A549 (cell line): ENCODE results near the gene RRP12. TPM values are rescaled to one million over a fixed set of nuclear protein-coding genes. Genes with fewer than 3 reads are reported as not detected.

ENCODE experiments used
- ATAC-seq, 2 experiments: fragments of 200-7000 bp in 1 of 2; fragments of >200 bp in 1 of 2; cut with Nextera tagmentation in 1 of 2; cut with Tn5 transposase in 1 of 2; 3 replicates each; pipeline versions ENCODE4 v1.8.0 to v1.9.1; 2018 to 2020; ENCODE audit warnings: mild to moderate bottlenecking in 1 of 2, moderate library complexity in 1 of 2
- CTCF ChIA-PET: fragments of 300-600 bp; sonication (Branson Sonifier 250); formaldehyde crosslinking; extraction: SDS; loops from one replicate; lab custom pipeline; 2021; ENCODE audit warnings: antibody characterized with exemption, inconsistent platforms; lab: Yijun Ruan, JAX
- POLR2A ChIA-PET: fragments of 350-600 bp; formaldehyde crosslinking; extraction: SDS; loops from one replicate; lab custom pipeline; 2021; ENCODE audit warnings: antibody characterized with exemption, inconsistent platforms; lab: Yijun Ruan, JAX
- DNase-seq, 2 experiments: peaks; one replicate each; pipeline versions ENCODE4 v3.0.0 to v3.0.0-alpha.2; 2011 to 2016; ENCODE audit warnings: low read depth in 1 of 2, low spot score in 1 of 2
- FAIRE-seq: peaks from 2 replicates; lab custom pipeline; 2011; peaks lifted over from hg19 to GRCh38; lab: Jason Lieb, UNC
- H3K27ac ChIP-seq, 2 experiments: fragments of >200 bp; sonication (Bioruptor Twin); formaldehyde crosslinking; 3 replicates each; pipeline ENCODE4 v1.5.1; 2016 to 2017
- H3K4me1 ChIP-seq: fragments of >200 bp; sonication (Bioruptor Twin); formaldehyde crosslinking; 3 replicates; pipeline ENCODE4 v1.6.1; 2016
- H3K4me2 ChIP-seq: fragments of >200 bp; sonication (Bioruptor Twin); formaldehyde crosslinking; 3 replicates; pipeline ENCODE4 v1.6.1; 2016
- H3K4me3 ChIP-seq: fragments of >200 bp; sonication (Bioruptor Twin); formaldehyde crosslinking; 3 replicates; pipeline ENCODE4 v1.5.1; 2016
- H3K9me3 ChIP-seq: fragments of >200 bp; sonication (Bioruptor Twin); formaldehyde crosslinking; 3 replicates; pipeline ENCODE4 v1.6.1; 2016
- CBX8 ChIP-seq: fragments of 200-600 bp; sonication (generic); IDR thresholded peaks from 2 replicates; pipeline ENCODE4 v1.6.1; 2016
- CEBPB ChIP-seq, 2 experiments: fragments of >200 bp in 1 of 2; sonication (Bioruptor Twin) in 1 of 2; formaldehyde crosslinking in 1 of 2; IDR thresholded peaks; 2 replicates each; pipeline ENCODE4 v1.6.1; 2012 to 2016
- CHD4 ChIP-seq: fragments of 200-600 bp; sonication (generic); IDR thresholded peaks from 2 replicates; pipeline ENCODE4 v1.6.1; 2016; ENCODE audit warnings: antibody characterized with exemption, mild to moderate bottlenecking, borderline replicate concordance
- EHF ChIP-seq: fragments of 250-450 bp; sonication (Bioruptor Pico); IDR thresholded peaks from 2 replicates; pipeline ENCODE4 v1.5.0; 2020; ENCODE audit warnings: mild to moderate bottlenecking
- FOSB ChIP-seq: fragments of 250-450 bp; sonication (Bioruptor Pico); IDR thresholded peaks from 2 replicates; pipeline ENCODE4 v1.5.0; 2020; ENCODE audit warnings: mild to moderate bottlenecking, moderate library complexity
- GATA3 ChIP-seq: IDR thresholded peaks from 2 replicates; pipeline ENCODE4 v1.6.1; 2012; ENCODE audit warnings: borderline replicate concordance
- JUN ChIP-seq, 2 experiments: fragments of >200 bp; sonication (Bioruptor Twin); formaldehyde crosslinking; IDR thresholded peaks; 2 replicates in 1 of 2; 3 replicates in 1 of 2; pipeline ENCODE4 v1.6.1; 2016 to 2017
- JUNB ChIP-seq: fragments of >200 bp; sonication (Bioruptor Twin); formaldehyde crosslinking; IDR thresholded peaks from 2 replicates; pipeline ENCODE4 v1.6.1; 2016
- KDM5A ChIP-seq: fragments of 200-600 bp; sonication (generic); IDR thresholded peaks from 2 replicates; pipeline ENCODE4 v1.6.1; 2016; ENCODE audit warnings: antibody characterized with exemption, mild to moderate bottlenecking
- MAZ ChIP-seq: fragments of 150-350 bp; IDR thresholded peaks from 2 replicates; pipeline ENCODE4 v1.6.1; 2014; ENCODE audit warnings: antibody characterized with exemption, low read depth, low read length, borderline replicate concordance
- NPAS2 ChIP-seq: fragments of 250-450 bp; sonication (Bioruptor Pico); IDR thresholded peaks from 2 replicates; pipeline ENCODE4 v1.8.0; 2022; ENCODE audit warnings: mild to moderate bottlenecking, moderate library complexity, borderline replicate concordance
- PHF8 ChIP-seq: fragments of 200-600 bp; sonication (generic); IDR thresholded peaks from 2 replicates; pipeline ENCODE4 v1.6.1; 2016; ENCODE audit warnings: low read depth, mild to moderate bottlenecking, antibody characterized with exemption, moderate library complexity, borderline replicate concordance
- POLR2AphosphoS2 ChIP-seq: conservative IDR thresholded peaks from 2 replicates; pipeline ENCODE4 v1.6.1; 2012; ENCODE audit warnings: low read length, improper control_type of control experiment, inconsistent platforms
- ZC3H11A ChIP-seq: fragments of 450-650 bp; IDR thresholded peaks from 2 replicates; pipeline ENCODE4 v1.6.1; 2014; ENCODE audit warnings: antibody characterized with exemption, mild to moderate bottlenecking
- WGBS: methylation state at CpG from one replicate; pipeline ENCODE4 v1.1.6; 2017; ENCODE audit errors: missing lambda C conversion rate; 5-methylcytosine and 5-hydroxymethylcytosine counted together
- polyA plus RNA-seq, 4 experiments: library from polyadenylated mRNA; depleted of rRNA in 3 of 4; stranded (reverse); fragments of >200 nt; fragmentation: RNase III in 1 of 4; extraction: RNeasy Plus Mini Kit Qiagen cat#74134 plus additional on column Dnase treatment in 1 of 4; gene quantifications; 2 replicates in 3 of 4; 3 replicates in 1 of 4; pipeline ENCODE4 v1.2.3, GENCODE V29; 2011 to 2017
- TF ChIP-seq, protein P1 (sequence below): fragments of >200 bp; sonication (Bioruptor Twin); formaldehyde crosslinking; IDR thresholded peaks from 2 replicates; pipeline ENCODE4 v1.6.1; 2016
- TF ChIP-seq, protein P2 (sequence below): IDR thresholded peaks from 2 replicates; pipeline ENCODE4 v1.6.1; 2012; ENCODE audit warnings: low read depth, borderline replicate concordance
- TF ChIP-seq, protein P3 (sequence below): fragments of 200-600 bp; sonication (generic); IDR thresholded peaks from 2 replicates; pipeline ENCODE4 v1.6.1; 2016; ENCODE audit warnings: antibody characterized with exemption, mild to moderate bottlenecking, moderate library complexity
- TF ChIP-seq, protein P4 (sequence below): fragments of >200 bp; sonication (Bioruptor Twin); formaldehyde crosslinking; IDR thresholded peaks from 3 replicates; pipeline ENCODE4 v1.6.1; 2016
- TF ChIP-seq, protein P5 (sequence below): IDR thresholded peaks from 2 replicates; pipeline ENCODE4 v1.6.1; 2012

Gene RRP12
- polyA plus RNA-seq, 2 of the 4 experiments (the other 2 are of a cell fraction), result 37.9 to 40.8 TPM

DNA sequence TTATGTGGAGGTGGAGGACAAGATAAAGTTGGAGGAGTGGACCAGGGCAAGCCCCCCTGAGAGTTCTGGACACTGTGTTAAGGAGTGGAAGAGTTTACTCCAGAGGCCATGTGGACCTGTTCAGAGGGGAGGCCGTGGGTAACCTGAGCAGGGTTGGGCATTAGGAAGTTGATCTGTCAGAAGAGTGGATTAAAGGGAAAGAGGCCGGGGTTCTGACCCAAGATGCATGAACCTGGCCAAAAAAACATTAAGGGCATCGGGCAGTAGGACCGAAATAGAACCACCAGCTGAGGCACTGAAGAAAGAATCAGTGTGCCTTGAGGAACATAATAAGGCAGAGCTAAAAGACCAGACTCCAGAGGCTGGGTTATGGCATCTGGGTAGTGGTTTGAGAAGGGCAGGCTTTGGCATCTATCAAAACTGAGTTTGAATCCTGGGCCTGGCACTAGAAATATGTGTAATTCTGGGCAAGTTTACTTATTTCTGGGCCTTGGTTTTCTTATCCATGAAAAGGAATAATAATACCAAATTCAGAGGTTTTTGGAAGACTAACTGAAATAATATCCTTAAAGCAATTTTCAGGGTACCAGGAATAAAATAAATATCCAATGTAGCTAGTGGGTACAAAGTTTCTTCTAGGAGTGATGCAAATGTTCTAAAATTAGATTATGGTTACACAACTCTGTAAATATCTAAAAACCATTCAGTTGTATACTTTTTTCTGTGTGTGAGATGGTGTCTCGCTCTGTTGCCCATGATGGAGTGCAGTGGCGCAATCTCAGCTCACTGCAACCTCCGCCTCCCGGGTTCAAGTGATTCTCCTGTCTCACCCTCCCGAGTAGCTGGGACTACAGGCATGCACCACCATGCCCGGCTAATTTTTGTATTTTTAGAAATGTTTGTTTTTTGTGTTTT, 93.0 kb downstream of the RRP12 start:
- CTCF ChIA-PET, result interaction anchor here (1.0 to 1.5 kb wide), 2 partner anchors 16 to 21 kb away, joined by 3 read pairs; partner anchors contain the start of gene ARHGAP19

DNA sequence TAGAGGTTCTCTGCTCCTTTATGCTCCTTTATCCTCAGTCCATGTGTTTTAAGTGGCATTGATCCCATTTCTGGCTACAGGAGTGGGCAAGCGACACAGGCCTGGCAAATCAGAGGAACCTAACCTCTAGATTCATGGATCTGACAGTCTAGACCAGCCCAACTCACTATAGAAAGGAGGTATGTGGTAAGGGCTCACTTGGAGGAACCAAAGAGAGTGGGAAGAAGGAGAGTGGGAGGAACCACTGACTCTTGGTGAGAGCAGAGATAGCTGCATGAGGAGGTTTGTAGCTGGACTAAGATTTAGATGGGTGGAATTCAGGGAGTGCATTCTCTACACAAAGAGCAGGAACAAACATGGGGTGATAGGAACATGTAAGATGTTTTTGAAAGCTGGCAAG, 93.7 kb downstream of the RRP12 start:
- Histone ChIP-seq H3K9me3 (no peaks in the 10 kb centered on the region), H3K27ac (no peak overlapping the region), H3K4me2 (no peak overlapping the region), H3K4me1 (no peaks in the 10 kb centered on the region), H3K4me3 (no peak overlapping the region)
- TF ChIP-seq POLR2AphosphoS2 (no peak), GATA3 (no peak), KDM5A (no peak)
- TF ChIP-seq, protein P1, sequence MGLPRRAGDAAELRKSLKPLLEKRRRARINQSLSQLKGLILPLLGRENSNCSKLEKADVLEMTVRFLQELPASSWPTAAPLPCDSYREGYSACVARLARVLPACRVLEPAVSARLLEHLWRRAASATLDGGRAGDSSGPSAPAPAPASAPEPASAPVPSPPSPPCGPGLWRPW, result no peak
- TF ChIP-seq, protein P2, sequence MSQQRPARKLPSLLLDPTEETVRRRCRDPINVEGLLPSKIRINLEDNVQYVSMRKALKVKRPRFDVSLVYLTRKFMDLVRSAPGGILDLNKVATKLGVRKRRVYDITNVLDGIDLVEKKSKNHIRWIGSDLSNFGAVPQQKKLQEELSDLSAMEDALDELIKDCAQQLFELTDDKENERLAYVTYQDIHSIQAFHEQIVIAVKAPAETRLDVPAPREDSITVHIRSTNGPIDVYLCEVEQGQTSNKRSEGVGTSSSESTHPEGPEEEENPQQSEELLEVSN, result no peak
- no peak for FAIRE-seq
- CTCF ChIA-PET, result interaction anchor here (1.0 to 1.5 kb wide), 3 partner anchors 11 to 20 kb away, joined by 3 read pairs; partner anchors contain the start of gene ARHGAP19
- WGBS, result 100% methylated on average over 1 of the region's 1 CpG
- peak; percentile 34 to 51; a peak in 4 of 6 replicates for ATAC-seq
- POLR2A ChIA-PET, result no interaction called here
- no peak for DNase-seq

More for the DNA sequence above, 93.0 kb downstream of the RRP12 start:
- FAIRE-seq, result no peak
- POLR2A ChIA-PET, result no interaction called here
- Histone ChIP-seq H3K4me2 (no peak overlapping the region; the same call in 2 of the 3 replicates), H3K9me3 (no peaks in the 10 kb centered on the region), H3K4me1 (no peaks in the 10 kb centered on the region), H3K4me3 (no peak overlapping the region), H3K27ac (no peak overlapping the region)
- WGBS, result 69% methylated on average over 10 of the region's 10 CpGs
- no peak for DNase-seq
- ATAC-seq, result peak; percentile 43 to 54; a peak in 4 of 6 replicates
- no peak for TF ChIP-seq ZC3H11A
- TF ChIP-seq MAZ, result no peak
- no peak for TF ChIP-seq CEBPB (IDR thresholded peaks at IDR 0.05)
- TF ChIP-seq CBX8, result no peak
- TF ChIP-seq JUN (IDR thresholded peaks at IDR 0.05), result no peak
- TF ChIP-seq PHF8, result no peak
- no peak for TF ChIP-seq NPAS2
- TF ChIP-seq GATA3, result no peak
- TF ChIP-seq, protein P3, sequence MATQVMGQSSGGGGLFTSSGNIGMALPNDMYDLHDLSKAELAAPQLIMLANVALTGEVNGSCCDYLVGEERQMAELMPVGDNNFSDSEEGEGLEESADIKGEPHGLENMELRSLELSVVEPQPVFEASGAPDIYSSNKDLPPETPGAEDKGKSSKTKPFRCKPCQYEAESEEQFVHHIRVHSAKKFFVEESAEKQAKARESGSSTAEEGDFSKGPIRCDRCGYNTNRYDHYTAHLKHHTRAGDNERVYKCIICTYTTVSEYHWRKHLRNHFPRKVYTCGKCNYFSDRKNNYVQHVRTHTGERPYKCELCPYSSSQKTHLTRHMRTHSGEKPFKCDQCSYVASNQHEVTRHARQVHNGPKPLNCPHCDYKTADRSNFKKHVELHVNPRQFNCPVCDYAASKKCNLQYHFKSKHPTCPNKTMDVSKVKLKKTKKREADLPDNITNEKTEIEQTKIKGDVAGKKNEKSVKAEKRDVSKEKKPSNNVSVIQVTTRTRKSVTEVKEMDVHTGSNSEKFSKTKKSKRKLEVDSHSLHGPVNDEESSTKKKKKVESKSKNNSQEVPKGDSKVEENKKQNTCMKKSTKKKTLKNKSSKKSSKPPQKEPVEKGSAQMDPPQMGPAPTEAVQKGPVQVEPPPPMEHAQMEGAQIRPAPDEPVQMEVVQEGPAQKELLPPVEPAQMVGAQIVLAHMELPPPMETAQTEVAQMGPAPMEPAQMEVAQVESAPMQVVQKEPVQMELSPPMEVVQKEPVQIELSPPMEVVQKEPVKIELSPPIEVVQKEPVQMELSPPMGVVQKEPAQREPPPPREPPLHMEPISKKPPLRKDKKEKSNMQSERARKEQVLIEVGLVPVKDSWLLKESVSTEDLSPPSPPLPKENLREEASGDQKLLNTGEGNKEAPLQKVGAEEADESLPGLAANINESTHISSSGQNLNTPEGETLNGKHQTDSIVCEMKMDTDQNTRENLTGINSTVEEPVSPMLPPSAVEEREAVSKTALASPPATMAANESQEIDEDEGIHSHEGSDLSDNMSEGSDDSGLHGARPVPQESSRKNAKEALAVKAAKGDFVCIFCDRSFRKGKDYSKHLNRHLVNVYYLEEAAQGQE, result no peak
- TF ChIP-seq, protein P1, result no peak
- TF ChIP-seq, protein P4, sequence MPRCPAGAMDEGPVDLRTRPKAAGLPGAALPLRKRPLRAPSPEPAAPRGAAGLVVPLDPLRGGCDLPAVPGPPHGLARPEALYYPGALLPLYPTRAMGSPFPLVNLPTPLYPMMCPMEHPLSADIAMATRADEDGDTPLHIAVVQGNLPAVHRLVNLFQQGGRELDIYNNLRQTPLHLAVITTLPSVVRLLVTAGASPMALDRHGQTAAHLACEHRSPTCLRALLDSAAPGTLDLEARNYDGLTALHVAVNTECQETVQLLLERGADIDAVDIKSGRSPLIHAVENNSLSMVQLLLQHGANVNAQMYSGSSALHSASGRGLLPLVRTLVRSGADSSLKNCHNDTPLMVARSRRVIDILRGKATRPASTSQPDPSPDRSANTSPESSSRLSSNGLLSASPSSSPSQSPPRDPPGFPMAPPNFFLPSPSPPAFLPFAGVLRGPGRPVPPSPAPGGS, result no peak
- TF ChIP-seq, protein P5, sequence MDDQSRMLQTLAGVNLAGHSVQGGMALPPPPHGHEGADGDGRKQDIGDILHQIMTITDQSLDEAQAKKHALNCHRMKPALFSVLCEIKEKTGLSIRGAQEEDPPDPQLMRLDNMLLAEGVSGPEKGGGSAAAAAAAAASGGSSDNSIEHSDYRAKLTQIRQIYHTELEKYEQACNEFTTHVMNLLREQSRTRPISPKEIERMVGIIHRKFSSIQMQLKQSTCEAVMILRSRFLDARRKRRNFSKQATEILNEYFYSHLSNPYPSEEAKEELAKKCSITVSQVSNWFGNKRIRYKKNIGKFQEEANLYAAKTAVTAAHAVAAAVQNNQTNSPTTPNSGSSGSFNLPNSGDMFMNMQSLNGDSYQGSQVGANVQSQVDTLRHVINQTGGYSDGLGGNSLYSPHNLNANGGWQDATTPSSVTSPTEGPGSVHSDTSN, result no peak
- no peak for TF ChIP-seq KDM5A
- TF ChIP-seq FOSB (CRISPR knock-in tag), result no peak
- TF ChIP-seq, protein P2, result no peak
- no peak for TF ChIP-seq JUNB
- no peak for TF ChIP-seq EHF (CRISPR knock-in tag)
- no peak for TF ChIP-seq CHD4
